HAP-1 (cell line): Measurements from ENCODE around the gene LOXL1.

Source experiments
- DNase-seq, 2 experiments: peaks; one replicate each; pipeline ENCODE4 v3.0.0-alpha.2; 2016 to 2020; ENCODE audit warnings: low spot score in 2 of 2
- H3K27me3 ChIP-seq: fragments of 250-450 bp; sonication (Bioruptor Pico); 2 replicates; pipeline ENCODE4 v1.5.1; 2020; ENCODE audit warnings: low read depth, mild to moderate bottlenecking, moderate library complexity
- H3K36me3 ChIP-seq: fragments of 250-450 bp; sonication (Bioruptor Pico); replicated peaks from 2 replicates; pipeline ENCODE4 v1.5.1; 2020; ENCODE audit warnings: mild to moderate bottlenecking
- H3K4me1 ChIP-seq: fragments of 250-450 bp; sonication (Bioruptor Pico); 2 replicates; pipeline ENCODE4 v1.5.1; 2020; ENCODE audit warnings: mild to moderate bottlenecking
- H3K4me3 ChIP-seq: fragments of 250-450 bp; sonication (Bioruptor Pico); 2 replicates; pipeline ENCODE4 v1.5.1; 2020; ENCODE audit warnings: mild to moderate bottlenecking, moderate library complexity
- H3K9me3 ChIP-seq: fragments of 250-450 bp; sonication (Bioruptor Pico); 2 replicates; pipeline ENCODE4 v1.5.1; 2020; ENCODE audit warnings: mild to moderate bottlenecking, moderate library complexity
- in situ Hi-C: fragments of 300-500 bp; cut with MboI; formaldehyde crosslinking; loops from 3 replicates; pipeline ENCODE4 v1.14.3; 2020; ENCODE audit warnings: low sequenced_read_pairs, inconsistent platforms, mixed read lengths

LOXL1 gene

GRCh38 chr15:73906346-73907034 is 19.8 kb upstream of the LOXL1 start:
- in situ Hi-C loops, result no loop called here
- no peaks in the 10 kb centered on the region for H3K36me3 ChIP-seq
- DNase-seq, result no peak
- no peaks in the 10 kb centered on the region; the same call in 1 of the 2 replicates for H3K9me3 ChIP-seq
- no peak overlapping the region for H3K4me3 ChIP-seq
- no peaks in the 10 kb centered on the region for H3K4me1 ChIP-seq
- H3K27me3 ChIP-seq, result no peaks in the 10 kb centered on the region

GRCh38 chr15:73907035-73907408 is 19.2 kb upstream of the LOXL1 start:
- in situ Hi-C loops, result no loop called here
- H3K4me1 ChIP-seq, result no peaks in the 10 kb centered on the region
- DNase-seq, result no peak
- no peak overlapping the region for H3K4me3 ChIP-seq
- H3K27me3 ChIP-seq, result no peaks in the 10 kb centered on the region
- H3K9me3 ChIP-seq, result no peaks in the 10 kb centered on the region; the same call in 1 of the 2 replicates
- H3K36me3 ChIP-seq, result no peaks in the 10 kb centered on the region

- no peak overlapping the region for H3K4me3 ChIP-seq
- no peaks in the 10 kb centered on the region; the same call in 1 of the 2 replicates for H3K9me3 ChIP-seq
- peak; percentile 86 to 97 for DNase-seq
- no peaks in the 10 kb centered on the region for H3K36me3 ChIP-seq
- no peaks in the 10 kb centered on the region for H3K27me3 ChIP-seq
- no peaks in the 10 kb centered on the region for H3K4me1 ChIP-seq
- in situ Hi-C loops, result no loop called here
Observed at GRCh38 chr15:73908030-73908821, 18.0 kb upstream of the LOXL1 start.

GRCh38 chr15:73908822-73909122 is 17.5 kb upstream of the LOXL1 start:
- H3K36me3 ChIP-seq, result no peaks in the 10 kb centered on the region
- DNase-seq, result no peak
- H3K4me3 ChIP-seq, result no peak overlapping the region
- no peaks in the 10 kb centered on the region for H3K4me1 ChIP-seq
- no peaks in the 10 kb centered on the region for H3K27me3 ChIP-seq
- no peaks in the 10 kb centered on the region; the same call in 1 of the 2 replicates for H3K9me3 ChIP-seq
- in situ Hi-C loops, result no loop called here

GRCh38 chr15:73909651-73910050 is 16.6 kb upstream of the LOXL1 start:
- no peaks in the 10 kb centered on the region for H3K36me3 ChIP-seq
- in situ Hi-C loops, result no loop called here
- no peak for DNase-seq
- peaks cover 2% of the 10 kb centered on the region for H3K4me1 ChIP-seq
- H3K4me3 ChIP-seq, result no peak overlapping the region
- no peaks in the 10 kb centered on the region for H3K27me3 ChIP-seq
- no peaks in the 10 kb centered on the region; the same call in 1 of the 2 replicates for H3K9me3 ChIP-seq

GRCh38 chr15:73910522-73911303 is 15.5 kb upstream of the LOXL1 start:
- DNase-seq, result no peak
- no peaks in the 10 kb centered on the region for H3K36me3 ChIP-seq
- H3K9me3 ChIP-seq, result peaks cover under 1% of the 10 kb centered on the region
- in situ Hi-C loops, result no loop called here
- H3K27me3 ChIP-seq, result no peaks in the 10 kb centered on the region
- H3K4me1 ChIP-seq, result peaks cover 12% of the 10 kb centered on the region
- H3K4me3 ChIP-seq, result no peak overlapping the region

GRCh38 chr15:73912030-73912596 is 14.1 kb upstream of the LOXL1 start:
- Histone ChIP-seq H3K4me3 (no peak overlapping the region), H3K4me1 (peaks cover 12% of the 10 kb centered on the region), H3K9me3 (peaks cover 10% of the 10 kb centered on the region), H3K36me3 (no peaks in the 10 kb centered on the region), H3K27me3 (no peaks in the 10 kb centered on the region)
- DNase-seq, result no peak
- in situ Hi-C loops, result no loop called here

- in situ Hi-C loops, result no loop called here
- no peak for DNase-seq
- no peaks in the 10 kb centered on the region for H3K27me3 ChIP-seq
- H3K4me3 ChIP-seq, result no peak overlapping the region
- H3K4me1 ChIP-seq, result peaks cover 12% of the 10 kb centered on the region
- peaks cover 10% of the 10 kb centered on the region for H3K9me3 ChIP-seq
- no peaks in the 10 kb centered on the region for H3K36me3 ChIP-seq
Observed at GRCh38 chr15:73914145-73914544, 12.1 kb upstream of the LOXL1 start.

- peaks cover 12% of the 10 kb centered on the region for H3K4me1 ChIP-seq
- H3K4me3 ChIP-seq, result no peak overlapping the region
- peaks cover 10% of the 10 kb centered on the region for H3K9me3 ChIP-seq
- no peaks in the 10 kb centered on the region for H3K36me3 ChIP-seq
- in situ Hi-C loops, result no loop called here
- peak in 1 of 2 experiments; percentile 94 for DNase-seq
- no peaks in the 10 kb centered on the region for H3K27me3 ChIP-seq
Observed at GRCh38 chr15:73915082-73915481, 11.2 kb upstream of the LOXL1 start.

- Histone ChIP-seq H3K4me3 (no peak overlapping the region), H3K27me3 (no peaks in the 10 kb centered on the region), H3K4me1 (peaks cover 24% of the 10 kb centered on the region), H3K36me3 (no peaks in the 10 kb centered on the region), H3K9me3 (peaks cover 10% of the 10 kb centered on the region)
- in situ Hi-C loops, result no loop called here
- DNase-seq, result no peak
Observed at GRCh38 chr15:73918784-73919183, 7.5 kb upstream of the LOXL1 start.

- in situ Hi-C loops, result no loop called here
Observed at GRCh38 chr15:73919706-73920105, 6.6 kb upstream of the LOXL1 start.

GRCh38 chr15:73921254-73921925 is 4.9 kb upstream of the LOXL1 start:
- Histone ChIP-seq H3K4me3 (no peak overlapping the region), H3K36me3 (no peaks in the 10 kb centered on the region), H3K27me3 (no peaks in the 10 kb centered on the region), H3K4me1 (peaks cover 18% of the 10 kb centered on the region), H3K9me3 (peaks cover 4% of the 10 kb centered on the region)
- in situ Hi-C loops, result no loop called here
- DNase-seq, result no peak

More at GRCh38 chr15:73919706-73920105, 6.6 kb upstream of the LOXL1 start:
- Histone ChIP-seq H3K27me3 (no peaks in the 10 kb centered on the region), H3K36me3 (no peaks in the 10 kb centered on the region), H3K9me3 (peaks cover 10% of the 10 kb centered on the region), H3K4me1 (peaks cover 24% of the 10 kb centered on the region), H3K4me3 (no peak overlapping the region)
- no peak for DNase-seq
